ENCODE measurements around the gene ADH1C.

Gene ADH1C

DNA sequence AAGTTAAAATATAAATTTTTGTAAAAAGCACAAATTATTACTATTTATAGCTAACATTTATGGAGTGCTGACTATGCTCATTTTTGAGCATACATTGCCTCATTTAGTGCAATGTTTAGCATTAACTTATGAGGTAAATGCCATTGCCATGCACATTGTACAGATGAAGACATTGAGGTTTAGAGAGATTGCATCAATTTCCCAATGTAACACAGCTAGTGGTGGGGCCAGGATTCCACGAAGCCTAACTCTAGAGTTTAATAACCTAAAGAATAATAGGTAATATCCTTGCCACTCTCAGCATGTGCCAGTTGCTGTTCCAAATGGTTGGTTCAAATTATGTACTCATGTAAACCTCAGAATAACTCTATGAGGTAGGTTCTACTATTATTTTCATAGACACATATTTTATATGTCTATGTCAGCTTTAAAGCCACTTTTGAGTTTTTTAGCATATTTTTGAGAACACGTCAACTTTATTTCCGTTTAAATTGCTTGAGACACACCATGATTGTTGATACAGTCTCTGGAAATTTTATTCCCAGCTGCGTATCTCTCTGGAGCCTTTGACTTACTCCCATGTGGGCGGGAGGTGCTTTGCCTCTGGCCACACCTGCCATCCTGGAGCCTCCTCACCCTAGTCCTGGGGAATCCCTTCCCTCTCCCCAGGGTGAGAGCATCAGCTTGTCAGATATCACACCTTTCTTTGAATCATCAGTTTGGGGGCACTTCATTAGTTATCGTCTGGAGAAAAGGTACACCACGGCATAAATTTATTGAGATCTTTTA is 51.0 kb downstream of the ADH1C start:
- no peak for DNase-seq (ENCODE audit: low read depth, low spot score)

DNA sequence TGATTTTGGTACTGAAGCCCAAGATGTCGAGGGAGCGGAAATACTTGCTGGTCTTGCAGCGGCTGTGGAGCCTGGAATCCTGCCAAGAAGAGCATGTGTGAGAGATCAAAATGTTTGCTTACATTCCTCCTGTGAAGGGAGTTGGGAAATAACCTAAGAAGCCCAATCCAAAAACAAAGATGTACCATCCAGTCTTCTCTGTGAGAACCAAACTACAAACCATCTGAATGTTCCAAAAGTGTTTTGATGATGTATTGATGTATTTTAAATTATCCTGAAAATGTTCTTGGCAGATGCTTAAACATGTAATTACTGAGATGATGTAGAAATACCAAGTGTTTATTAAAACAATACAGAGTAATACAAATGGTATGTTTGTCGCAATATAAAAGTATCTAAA is 51.6 kb downstream of the ADH1C start:
- DNase-seq (ENCODE audit: low read depth, low spot score) = peak; percentile 92

DNA sequence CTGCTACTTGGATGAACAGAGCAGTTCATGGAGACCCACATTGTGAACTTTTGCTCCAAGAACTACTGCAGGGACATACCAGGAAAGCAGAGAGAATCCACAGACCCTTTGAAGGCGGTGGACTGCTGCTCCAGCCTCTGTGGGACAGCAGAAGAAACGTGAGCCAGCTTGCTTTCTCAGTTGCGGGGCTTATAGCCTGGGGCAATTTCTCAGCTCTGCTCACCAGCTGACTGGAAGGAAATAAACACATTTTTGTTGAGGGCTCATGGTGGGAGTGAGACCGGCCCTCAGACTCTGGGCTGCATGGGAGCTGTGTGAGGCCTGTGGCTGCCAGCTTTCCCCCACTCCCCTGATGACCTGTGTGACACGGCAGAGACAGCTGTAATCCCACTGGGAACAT is 59.2 kb downstream of the ADH1C start:
- no peak for DNase-seq (ENCODE audit: low read depth, low spot score)

DNA sequence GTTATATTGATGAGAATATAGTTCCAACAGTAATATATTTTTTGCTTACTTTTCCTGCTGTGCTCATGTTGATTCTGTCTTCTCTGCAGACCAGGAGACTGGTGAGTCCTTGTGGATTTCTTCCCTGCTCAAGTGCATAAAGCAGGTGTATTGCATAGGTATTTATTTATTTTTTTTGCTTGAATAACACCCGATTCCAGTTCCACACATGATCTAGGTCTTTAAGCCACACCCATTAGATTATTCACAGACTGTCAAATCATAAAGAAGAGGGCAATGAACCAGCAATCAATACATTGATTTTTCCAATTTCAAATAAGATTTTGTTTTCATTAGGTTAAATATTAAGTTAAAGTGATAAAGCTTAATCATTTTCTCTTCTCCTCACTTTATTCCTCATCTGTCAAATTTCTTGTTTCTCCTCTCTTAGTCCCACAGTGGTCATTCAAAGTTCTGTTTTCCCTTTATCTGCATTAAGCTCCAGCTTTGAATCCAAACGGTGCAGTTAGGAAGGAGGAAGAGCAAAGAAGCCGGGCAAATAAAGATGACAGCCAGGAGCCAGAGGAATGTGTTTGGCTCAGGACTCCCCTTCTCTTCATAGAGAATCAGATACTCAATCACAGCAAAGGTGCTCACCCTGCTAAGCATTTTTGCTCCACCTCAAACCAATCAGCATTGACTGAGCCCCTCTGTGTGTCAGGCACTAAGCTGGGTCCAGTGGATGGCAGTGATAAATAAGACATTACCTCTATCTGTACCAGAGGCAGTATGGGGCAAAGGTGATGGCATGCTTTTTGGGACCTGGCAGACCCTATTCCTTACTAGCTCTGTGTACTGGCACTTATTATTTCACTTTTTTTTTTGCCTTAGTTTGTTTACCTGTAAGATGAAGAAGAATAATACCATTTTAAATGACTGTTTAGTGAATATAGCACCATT is 61.4 kb downstream of the ADH1C start, which contains the start of gene ADH1A:
ADH1A (minus strand) TSS at position 138 of the 939 bp plus-strand sequence; CDS start at position 67, 71 bp downstream.
- no peak for DNase-seq (ENCODE audit: low read depth, low spot score)

Data from smooth muscle cell of the brain vasculature (primary cell).